Colonic mucosa (tissue), 4 donors: Measurements from ENCODE around the gene EML1. TPM values are rescaled to one million over a fixed set of nuclear protein-coding genes. Genes with fewer than 3 reads are reported as not detected.
A peak's percentile ranks its signal among the peaks of the same experiment; 100 is the strongest.

Experiments
- DNase-seq: peaks from one replicate; pipeline ENCODE4 v3.0.0-alpha.2; 2020
- H3K27ac ChIP-seq: fragments of 200-600 bp; one replicate; pipeline ENCODE4 v1.8.0; 2021
- H3K27me3 ChIP-seq: fragments of 200-600 bp; one replicate; pipeline ENCODE4 v1.8.0; 2021
- H3K36me3 ChIP-seq: fragments of 200-600 bp; one replicate; pipeline ENCODE4 v1.8.0; 2021
- H3K4me1 ChIP-seq: fragments of 200-600 bp; one replicate; pipeline ENCODE4 v1.8.0; 2021; ENCODE audit warnings: mild to moderate bottlenecking
- H3K4me3 ChIP-seq: fragments of 200-600 bp; one replicate; pipeline ENCODE4 v1.8.0; 2021
- H3K9ac ChIP-seq, 2 donors: one replicate each; pipeline ENCODE4 v1.7.0; 2013; ENCODE audit warnings: control low read depth in 2 of 2, low read depth in 2 of 2, low read length in 2 of 2
- H3K9me3 ChIP-seq: fragments of 200-600 bp; one replicate; pipeline ENCODE4 v1.8.0; 2021
- CTCF ChIP-seq: fragments of 200-600 bp; IDR thresholded peaks from one replicate; pipeline ENCODE4 v1.8.0; 2022; ENCODE audit warnings: antibody characterized with exemption, mild to moderate bottlenecking
- intact Hi-C: fragments of 100-400 bp; cut with DNase I; formaldehyde crosslinking; loops from one replicate; pipeline ENCODE4 v1.14.1; 2022
- total RNA-seq, 2 donors: library from RNA; stranded (reverse); fragmentation: NEBNext Ultra II Directional in 1 of 2; extraction: Animal tissue kit (Norgen Biotek cat#: 25700) in 1 of 2; gene quantifications; one replicate each; pipeline ENCODE4 v1.2.1, GENCODE V29; 2021
- donor health status: healthy.
- donor health status: DM: no; HTN: no; CAD: no.
- donor health status: DM: no; HTN: no; CAD: no.

EML1 gene
- total RNA-seq, 2 donors from 2014 or later, result 3.6 to 14.2 TPM

- TF ChIP-seq CTCF, result no peak
- Histone ChIP-seq H3K27me3 (no peaks in the 10 kb centered on the region), H3K4me1 (no peaks in the 10 kb centered on the region), H3K9ac (no peak overlapping the region), H3K4me3 (no peak overlapping the region), H3K27ac (no peak overlapping the region), H3K9me3 (no peaks in the 10 kb centered on the region), H3K36me3 (no peaks in the 10 kb centered on the region)
- intact Hi-C loops, result no loop called here
- DNase-seq, result no peak
Measured at GRCh38 chr14:99875836-99876235, 82.6 kb downstream of the EML1 start.

- Histone ChIP-seq H3K9ac (no peak overlapping the region), H3K9me3 (no peaks in the 10 kb centered on the region), H3K4me3 (no peak overlapping the region), H3K36me3 (no peaks in the 10 kb centered on the region), H3K4me1 (no peaks in the 10 kb centered on the region), H3K27ac (no peak overlapping the region), H3K27me3 (no peaks in the 10 kb centered on the region)
- no peak for DNase-seq
- intact Hi-C loops, result no loop called here
- TF ChIP-seq CTCF, result no peak
Measured at GRCh38 chr14:99876406-99876805, 83.2 kb downstream of the EML1 start.

- intact Hi-C loops, result no loop called here
- H3K4me1 ChIP-seq, result no peaks in the 10 kb centered on the region
- H3K27ac ChIP-seq, result no peak overlapping the region
- no peak overlapping the region for H3K9ac ChIP-seq
- no peaks in the 10 kb centered on the region for H3K36me3 ChIP-seq
- no peak for TF ChIP-seq CTCF
- no peak overlapping the region for H3K4me3 ChIP-seq
- no peaks in the 10 kb centered on the region for H3K9me3 ChIP-seq
- no peak for DNase-seq
- no peaks in the 10 kb centered on the region for H3K27me3 ChIP-seq
Measured at GRCh38 chr14:99878563-99878962, 85.3 kb downstream of the EML1 start.

GRCh38 chr14:99879401-99880295 lies 86.4 kb downstream of the EML1 start:
- TF ChIP-seq CTCF, result no peak

GRCh38 chr14:99880651-99881420 lies 87.6 kb downstream of the EML1 start:
- H3K9me3 ChIP-seq, result no peaks in the 10 kb centered on the region
- no peak for DNase-seq
- no peaks in the 10 kb centered on the region for H3K27me3 ChIP-seq
- intact Hi-C loops, result loop anchor here (10.0 kb wide), 1 partner anchor 366 kb away; no protein-coding TSS in a partner anchor
- H3K4me1 ChIP-seq, result no peaks in the 10 kb centered on the region
- no peak overlapping the region for H3K27ac ChIP-seq
- TF ChIP-seq CTCF, result no peak
- H3K9ac ChIP-seq, result no peak overlapping the region
- H3K4me3 ChIP-seq, result no peak overlapping the region
- H3K36me3 ChIP-seq, result no peaks in the 10 kb centered on the region

More at GRCh38 chr14:99879401-99880295, 86.4 kb downstream of the EML1 start:
- intact Hi-C loops, result loop anchor here (10.0 kb wide), 1 partner anchor 365 kb away; no protein-coding TSS in a partner anchor
- no peak overlapping the region for H3K9ac ChIP-seq
- no peaks in the 10 kb centered on the region for H3K36me3 ChIP-seq
- H3K4me3 ChIP-seq, result no peak overlapping the region
- H3K4me1 ChIP-seq, result no peaks in the 10 kb centered on the region
- H3K27ac ChIP-seq, result peak overlapping the region; percentile 0
- no peak for DNase-seq
- H3K9me3 ChIP-seq, result no peaks in the 10 kb centered on the region
- no peaks in the 10 kb centered on the region for H3K27me3 ChIP-seq
